NB4 (cell line): ENCODE data around the gene CFAP70.

Experiments
- DNase-seq: peaks from one replicate; pipeline ENCODE4 v3.0.0; 2010; ENCODE audit warnings: low read depth
- H3K4me3 ChIP-seq: one replicate; pipeline ENCODE4 v1.5.1; 2011; ENCODE audit warnings: mild to moderate bottlenecking, low read depth, low read length, moderate library complexity
- MYC ChIP-seq: IDR thresholded peaks from 2 replicates; pipeline ENCODE4 v1.6.1; 2011; ENCODE audit warnings: low read depth, low read length
- POLR2A ChIP-seq: IDR thresholded peaks from 2 replicates; pipeline ENCODE4 v1.6.1; 2011; ENCODE audit warnings: mild to moderate bottlenecking; ENCODE audit not compliant: insufficient read length; ENCODE audit errors: extremely low read depth
- TF ChIP-seq, protein P1 (sequence below): IDR thresholded peaks from one replicate; pipeline ENCODE4 v1.5.1; 2012; ENCODE audit warnings: low read depth, low read length
- TF ChIP-seq, protein P2 (sequence below): IDR thresholded peaks from 2 replicates; pipeline ENCODE4 v1.6.1; 2011; ENCODE audit warnings: low read depth, low read length

Gene CFAP70

GRCh38 chr10:73357821-73358220 is 843 bp downstream of the CFAP70 start:
- no peak for TF ChIP-seq MYC
- TF ChIP-seq, protein P1, sequence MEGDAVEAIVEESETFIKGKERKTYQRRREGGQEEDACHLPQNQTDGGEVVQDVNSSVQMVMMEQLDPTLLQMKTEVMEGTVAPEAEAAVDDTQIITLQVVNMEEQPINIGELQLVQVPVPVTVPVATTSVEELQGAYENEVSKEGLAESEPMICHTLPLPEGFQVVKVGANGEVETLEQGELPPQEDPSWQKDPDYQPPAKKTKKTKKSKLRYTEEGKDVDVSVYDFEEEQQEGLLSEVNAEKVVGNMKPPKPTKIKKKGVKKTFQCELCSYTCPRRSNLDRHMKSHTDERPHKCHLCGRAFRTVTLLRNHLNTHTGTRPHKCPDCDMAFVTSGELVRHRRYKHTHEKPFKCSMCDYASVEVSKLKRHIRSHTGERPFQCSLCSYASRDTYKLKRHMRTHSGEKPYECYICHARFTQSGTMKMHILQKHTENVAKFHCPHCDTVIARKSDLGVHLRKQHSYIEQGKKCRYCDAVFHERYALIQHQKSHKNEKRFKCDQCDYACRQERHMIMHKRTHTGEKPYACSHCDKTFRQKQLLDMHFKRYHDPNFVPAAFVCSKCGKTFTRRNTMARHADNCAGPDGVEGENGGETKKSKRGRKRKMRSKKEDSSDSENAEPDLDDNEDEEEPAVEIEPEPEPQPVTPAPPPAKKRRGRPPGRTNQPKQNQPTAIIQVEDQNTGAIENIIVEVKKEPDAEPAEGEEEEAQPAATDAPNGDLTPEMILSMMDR: no peak
- no peak for DNase-seq
- H3K4me3 ChIP-seq: peak overlapping the region; percentile 68

DNA sequence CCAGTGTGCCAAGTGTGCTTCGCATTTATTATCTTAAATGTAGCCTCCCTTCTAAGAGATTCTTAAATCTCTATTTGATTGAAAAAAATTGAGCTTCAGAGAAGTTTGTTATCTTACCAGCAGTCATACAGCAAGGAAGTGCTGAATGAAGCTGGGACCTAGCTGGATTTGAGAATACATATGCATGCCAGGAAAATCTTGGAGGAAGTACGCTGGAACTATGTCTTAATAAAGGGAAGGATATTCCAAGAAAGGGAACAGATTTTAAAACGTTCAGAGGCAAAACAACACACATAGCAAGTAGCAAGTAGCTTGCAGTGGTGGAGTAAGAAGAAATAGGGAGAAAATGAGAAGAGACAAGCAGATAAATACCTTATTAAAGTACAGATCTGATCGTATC is 1.5 kb downstream of the CFAP70 start:
- no peak for TF ChIP-seq POLR2A
- TF ChIP-seq, protein P1: no peak
- no peak for TF ChIP-seq MYC
- TF ChIP-seq, protein P2, sequence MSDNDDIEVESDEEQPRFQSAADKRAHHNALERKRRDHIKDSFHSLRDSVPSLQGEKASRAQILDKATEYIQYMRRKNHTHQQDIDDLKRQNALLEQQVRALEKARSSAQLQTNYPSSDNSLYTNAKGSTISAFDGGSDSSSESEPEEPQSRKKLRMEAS: no peak
- DNase-seq: no peak
- H3K4me3 ChIP-seq: no peak overlapping the region

DNA sequence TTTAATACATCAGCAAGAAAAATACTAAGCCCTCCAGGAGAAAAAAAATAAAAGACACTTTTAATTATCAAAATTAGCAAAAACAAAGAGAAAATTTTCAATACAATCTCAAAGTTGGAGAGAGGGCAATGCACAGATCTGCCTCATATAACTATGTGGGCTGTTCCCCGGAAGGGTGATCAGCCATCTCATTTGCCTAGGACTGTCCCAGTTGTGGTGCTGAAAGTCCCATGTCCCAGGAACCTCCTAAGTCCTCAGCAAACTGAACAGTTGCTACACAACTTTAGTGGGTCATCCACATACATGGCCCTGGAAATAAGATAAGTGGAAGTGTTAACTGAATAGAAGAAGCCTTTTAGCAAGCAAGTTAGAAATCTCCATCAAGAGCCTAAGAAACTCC is 14.4 kb downstream of the CFAP70 start:
- TF ChIP-seq MYC (no peak), POLR2A (no peak)
- TF ChIP-seq, protein P1: no peak
- TF ChIP-seq, protein P2: no peak
- H3K4me3 ChIP-seq: no peak overlapping the region
- DNase-seq: no peak

DNA sequence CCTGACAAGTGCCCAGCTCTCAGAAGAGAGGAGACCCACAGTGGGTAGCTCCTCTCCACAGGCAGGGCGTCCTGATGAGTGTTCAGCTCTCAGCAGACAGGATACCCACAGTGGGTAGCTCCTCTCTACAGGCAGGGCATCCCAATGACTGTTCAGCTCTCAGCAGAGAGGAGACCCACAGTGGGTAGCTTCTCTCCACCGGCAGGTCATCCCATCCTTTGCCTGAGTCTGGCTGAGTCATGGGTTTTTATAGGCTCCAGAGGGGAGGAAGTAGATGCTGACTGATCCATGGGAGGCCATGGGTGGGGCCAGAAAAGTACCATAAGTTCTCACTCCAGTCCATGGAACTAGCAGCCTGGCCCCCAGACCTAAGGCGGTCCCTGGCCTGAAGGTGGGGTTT is 18.5 kb downstream of the CFAP70 start:
- no peak overlapping the region for H3K4me3 ChIP-seq
- peak; percentile 16 for DNase-seq

DNA sequence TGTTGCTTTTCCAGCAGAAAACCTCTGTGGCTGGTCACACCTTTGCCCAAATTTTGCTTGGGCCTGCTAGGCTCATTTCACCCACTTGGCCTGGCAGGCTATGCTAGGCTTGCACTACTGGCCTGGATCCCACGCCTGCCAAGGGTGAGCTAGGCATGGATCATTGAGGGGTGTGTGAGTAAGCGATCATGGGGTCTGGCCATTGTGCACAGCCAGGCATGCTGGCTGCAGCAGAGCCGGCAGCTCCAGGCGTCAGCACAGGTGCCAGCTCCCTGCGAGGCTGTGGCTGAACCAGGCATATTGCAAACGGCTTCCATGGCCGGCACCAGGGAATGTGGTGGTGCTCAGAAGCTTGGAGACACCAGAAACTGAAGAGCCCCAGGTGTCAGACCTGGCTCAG is 19.2 kb downstream of the CFAP70 start:
- TF ChIP-seq MYC (no peak), POLR2A (no peak)
- TF ChIP-seq, protein P2: no peak
- TF ChIP-seq, protein P1: no peak
- no peak overlapping the region for H3K4me3 ChIP-seq
- no peak for DNase-seq

More for the DNA sequence above, 18.5 kb downstream of the CFAP70 start:
- TF ChIP-seq MYC (no peak), POLR2A (no peak)
- TF ChIP-seq, protein P2: no peak
- TF ChIP-seq, protein P1: no peak

GRCh38 chr10:73338801-73339368 is 19.8 kb downstream of the CFAP70 start:
- TF ChIP-seq, protein P2: no peak
- DNase-seq: no peak
- no peak overlapping the region for H3K4me3 ChIP-seq
